Loucy (cell line): ENCODE data around the gene NANOGP8.
"Not testable (repeated sequence)": the region's sequence is repeated elsewhere in the genome, so short reads cannot be mapped to it uniquely, and the experiment has no call there.

Experiments used
- EZH2phosphoT487 ChIP-seq: fragments of 200-600 bp; IDR thresholded peaks from 2 replicates; pipeline ENCODE4 v1.6.1; 2018; ENCODE audit warnings: antibody characterized with exemption, mild to moderate bottlenecking, moderate library complexity, borderline replicate concordance
- TF ChIP-seq, protein P1 (sequence below): fragments of 200-600 bp; sonication (generic); conservative IDR thresholded peaks from 2 replicates; pipeline ENCODE4 v1.5.1; 2014; ENCODE audit warnings: mild to moderate bottlenecking, antibody characterized with exemption, low read length

DNA sequence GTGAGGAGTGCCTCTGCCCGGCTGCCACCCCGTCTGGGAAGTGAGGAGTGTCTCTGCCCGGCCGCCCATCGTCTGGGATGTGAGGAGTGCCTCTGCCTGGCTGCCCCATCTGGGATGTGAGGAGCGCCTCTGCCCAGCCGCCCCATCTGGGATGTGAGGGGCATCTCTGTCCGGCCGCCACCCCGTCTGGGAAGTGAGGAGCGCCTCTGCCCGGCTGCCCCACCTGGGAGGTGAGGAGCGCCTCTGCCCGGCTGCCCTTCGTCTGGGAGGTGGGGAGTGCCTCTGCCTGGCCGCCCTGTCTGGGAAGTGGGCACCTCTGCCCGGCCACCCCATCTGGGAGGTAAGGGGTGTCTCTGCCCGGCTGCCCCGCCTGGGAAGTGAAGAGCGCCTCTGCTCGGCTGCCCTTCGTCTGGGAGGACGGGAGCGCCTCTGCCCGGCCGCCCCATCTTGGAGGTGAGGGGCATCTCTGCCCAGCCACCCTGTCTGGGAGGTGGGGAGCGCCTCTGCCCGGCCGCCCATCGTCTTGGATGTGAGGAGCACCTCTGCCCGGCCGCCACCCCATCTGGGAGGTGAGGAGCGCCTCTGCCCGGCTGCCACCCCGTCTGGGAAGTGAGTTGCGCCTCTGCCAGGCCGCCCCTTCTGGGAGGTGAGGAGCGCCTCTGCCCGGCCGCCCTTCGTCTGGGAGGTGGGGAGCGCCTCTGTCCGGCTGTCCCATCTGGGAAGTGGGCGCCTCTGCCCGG lies 3.3 kb downstream of the NANOGP8 start:
- TF ChIP-seq, protein P1, sequence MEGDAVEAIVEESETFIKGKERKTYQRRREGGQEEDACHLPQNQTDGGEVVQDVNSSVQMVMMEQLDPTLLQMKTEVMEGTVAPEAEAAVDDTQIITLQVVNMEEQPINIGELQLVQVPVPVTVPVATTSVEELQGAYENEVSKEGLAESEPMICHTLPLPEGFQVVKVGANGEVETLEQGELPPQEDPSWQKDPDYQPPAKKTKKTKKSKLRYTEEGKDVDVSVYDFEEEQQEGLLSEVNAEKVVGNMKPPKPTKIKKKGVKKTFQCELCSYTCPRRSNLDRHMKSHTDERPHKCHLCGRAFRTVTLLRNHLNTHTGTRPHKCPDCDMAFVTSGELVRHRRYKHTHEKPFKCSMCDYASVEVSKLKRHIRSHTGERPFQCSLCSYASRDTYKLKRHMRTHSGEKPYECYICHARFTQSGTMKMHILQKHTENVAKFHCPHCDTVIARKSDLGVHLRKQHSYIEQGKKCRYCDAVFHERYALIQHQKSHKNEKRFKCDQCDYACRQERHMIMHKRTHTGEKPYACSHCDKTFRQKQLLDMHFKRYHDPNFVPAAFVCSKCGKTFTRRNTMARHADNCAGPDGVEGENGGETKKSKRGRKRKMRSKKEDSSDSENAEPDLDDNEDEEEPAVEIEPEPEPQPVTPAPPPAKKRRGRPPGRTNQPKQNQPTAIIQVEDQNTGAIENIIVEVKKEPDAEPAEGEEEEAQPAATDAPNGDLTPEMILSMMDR = not testable (repeated sequence)
- not testable (repeated sequence) for TF ChIP-seq EZH2phosphoT487
